IMR-90 (cell line): ENCODE results near the gene R3HDM4. TPM values are rescaled to one million over a fixed set of nuclear protein-coding genes. Genes with fewer than 3 reads are reported as not detected.
A peak's percentile ranks its signal among the peaks of the same experiment; 100 is the strongest.

Source experiments
- ATAC-seq: fragments of 200-7000 bp; cut with Tn5 transposase; 2 replicates; pipeline ENCODE4 v1.9.1; 2020; ENCODE audit warnings: low read depth, mild to moderate bottlenecking, moderate library complexity
- BruUV-seq: library from RNA; stranded (reverse); fragments of 400-500 nt; replicated peaks from 2 replicates; lab custom pipeline; 2021; lab: Mats Ljungman, UMichigan
- CTCF ChIA-PET: fragments of 300-600 bp; formaldehyde crosslinking; extraction: SDS; loops from one replicate; lab custom pipeline; 2021; ENCODE audit warnings: antibody characterized with exemption; lab: Yijun Ruan, JAX
- POLR2A ChIA-PET: fragments of 300-600 bp; sonication (Branson Sonifier 250); formaldehyde crosslinking; loops from one replicate; lab custom pipeline; 2022; ENCODE audit warnings: antibody characterized with exemption; ENCODE audit not compliant: unreplicated experiment; lab: Charles Lee
- DNase-seq: peaks from one replicate; pipeline ENCODE4 v3.0.0; 2013
- H2AFZ ChIP-seq: replicated peaks from 2 replicates; pipeline ENCODE3; 2013; ENCODE audit warnings: low read length, mild to moderate bottlenecking; ENCODE audit not compliant: poor library complexity
- H2AK5ac ChIP-seq: 2 replicates; pipeline ENCODE4 v1.6.1; 2013; ENCODE audit warnings: low read depth, low read length, inconsistent platforms
- H2AK9ac ChIP-seq: replicated peaks from 2 replicates; pipeline ENCODE3; 2013; ENCODE audit warnings: mild to moderate bottlenecking, low read depth, low read length, moderate library complexity; ENCODE audit not compliant: poor library complexity
- H2BK120ac ChIP-seq: 2 replicates; pipeline ENCODE4 v1.6.1; 2013; ENCODE audit warnings: low read depth, low read length, inconsistent platforms
- H2BK15ac ChIP-seq: 3 replicates; pipeline ENCODE4 v1.6.1; 2013; ENCODE audit warnings: low read depth, low read length, inconsistent platforms
- H2BK20ac ChIP-seq: 2 replicates; pipeline ENCODE4 v1.6.1; 2013; ENCODE audit warnings: low read depth, mild to moderate bottlenecking, inconsistent platforms, low read length, moderate library complexity
- H2BK5ac ChIP-seq: 2 replicates; pipeline ENCODE4 v1.6.1; 2013; ENCODE audit warnings: mild to moderate bottlenecking, low read depth, low read length, inconsistent platforms; ENCODE audit not compliant: poor library complexity, severe bottlenecking
- H3K14ac ChIP-seq: replicated peaks from 2 replicates; pipeline ENCODE4 v1.6.1; 2013; ENCODE audit warnings: low read depth, low read length, inconsistent platforms
- H3K18ac ChIP-seq: 2 replicates; pipeline ENCODE4 v1.6.1; 2013; ENCODE audit warnings: low read depth, low read length, control low read depth
- H3K23ac ChIP-seq: 2 replicates; pipeline ENCODE4 v1.6.1; 2013; ENCODE audit warnings: low read depth, low read length, inconsistent platforms
- H3K27ac ChIP-seq: 2 replicates; pipeline ENCODE4 v1.5.1; 2013; ENCODE audit warnings: mild to moderate bottlenecking, control low read depth, low read length; ENCODE audit not compliant: insufficient read depth
- H3K27me3 ChIP-seq: 2 replicates; pipeline ENCODE4 v1.6.1; 2013; ENCODE audit warnings: low read length; ENCODE audit not compliant: control insufficient read depth, insufficient read depth
- H3K36me3 ChIP-seq: 2 replicates; pipeline ENCODE4 v1.6.1; 2013; ENCODE audit warnings: low read length, mixed read lengths; ENCODE audit not compliant: control insufficient read depth, insufficient read depth
- H3K4ac ChIP-seq: 2 replicates; pipeline ENCODE4 v1.6.1; 2013; ENCODE audit warnings: low read depth, low read length, inconsistent platforms
- H3K4me1 ChIP-seq: 2 replicates; pipeline ENCODE4 v1.6.1; 2013; ENCODE audit warnings: low read length, mixed read lengths; ENCODE audit not compliant: control insufficient read depth, insufficient read depth
- H3K4me2 ChIP-seq: 2 replicates; pipeline ENCODE4 v1.6.1; 2013; ENCODE audit warnings: low read depth, mild to moderate bottlenecking, control low read depth, low read length, moderate library complexity
- H3K4me3 ChIP-seq: 2 replicates; pipeline ENCODE4 v1.5.1; 2013; ENCODE audit warnings: low read depth, mild to moderate bottlenecking, control low read depth, low read length, moderate library complexity; ENCODE audit not compliant: insufficient read depth
- H3K56ac ChIP-seq: 2 replicates; pipeline ENCODE4 v1.6.1; 2013; ENCODE audit warnings: low read length, inconsistent platforms; ENCODE audit not compliant: insufficient read depth; ENCODE audit errors: extremely low read depth
- H3K79me1 ChIP-seq, 2 experiments: 2 replicates each; pipeline ENCODE4 v1.6.1; 2013; ENCODE audit warnings: low read length in 2 of 2, inconsistent platforms in 1 of 2, low read depth in 1 of 2
- H3K9ac ChIP-seq: 2 replicates; pipeline ENCODE4 v1.6.1; 2013; ENCODE audit warnings: low read depth, low read length, control low read depth
- H3K9me1 ChIP-seq: 2 replicates; pipeline ENCODE4 v1.6.1; 2013; ENCODE audit warnings: low read length, inconsistent platforms; ENCODE audit not compliant: insufficient read depth
- H3K9me3 ChIP-seq: 2 replicates; pipeline ENCODE4 v1.6.1; 2013; ENCODE audit warnings: low read length; ENCODE audit not compliant: control insufficient read depth, insufficient read depth
- H4K20me1 ChIP-seq: 2 replicates; pipeline ENCODE4 v1.6.1; 2013; ENCODE audit warnings: low read length, inconsistent platforms; ENCODE audit not compliant: insufficient read depth
- H4K5ac ChIP-seq: 2 replicates; pipeline ENCODE4 v1.6.1; 2013; ENCODE audit warnings: mild to moderate bottlenecking, low read depth, low read length, control low read depth
- H4K8ac ChIP-seq, 2 experiments: 2 replicates each; pipeline ENCODE4 v1.6.1; 2013; ENCODE audit warnings: low read depth in 2 of 2, low read length in 2 of 2, control low read depth in 1 of 2, inconsistent platforms in 1 of 2
- H4K91ac ChIP-seq: 2 replicates; pipeline ENCODE4 v1.6.1; 2013; ENCODE audit warnings: low read depth, low read length, inconsistent platforms; ENCODE audit not compliant: insufficient read depth
- FOS ChIP-seq: fragments of 150-350 bp; IDR thresholded peaks from 2 replicates; pipeline ENCODE4 v1.6.1; 2016; ENCODE audit warnings: low read depth, low read length
- MAZ ChIP-seq: IDR thresholded peaks from 2 replicates; pipeline ENCODE4 v1.6.1; 2012; ENCODE audit warnings: low read depth, mild to moderate bottlenecking, low read length, improper control_type of control experiment, moderate library complexity, borderline replicate concordance
- MXI1 ChIP-seq: IDR thresholded peaks from 2 replicates; pipeline ENCODE4 v1.6.1; 2012; ENCODE audit warnings: low read depth, mild to moderate bottlenecking, low read length, moderate library complexity, borderline replicate concordance
- NFE2L2 ChIP-seq: fragments of 150-350 bp; IDR thresholded peaks from 2 replicates; pipeline ENCODE4 v1.6.1; 2016; ENCODE audit warnings: low read depth, mild to moderate bottlenecking, low read length
- RAD21 ChIP-seq: IDR thresholded peaks from 2 replicates; pipeline ENCODE4 v1.6.1; 2012; ENCODE audit warnings: low read length, improper control_type of control experiment
- WGBS, 2 experiments: methylation state at CpG; one replicate each; pipeline versions ENCODE4 v1.1.5 to v1.1.7; 2013; ENCODE audit warnings: missing lambda C conversion rate in 2 of 2; ENCODE audit not compliant: insufficient read length in 1 of 2; ENCODE audit errors: extremely low coverage in 2 of 2; 5-methylcytosine and 5-hydroxymethylcytosine counted together
- dilution Hi-C: fragments of 300-500 bp; cut with HindIII; formaldehyde crosslinking; loops from one replicate; pipeline ENCODE4 v1.14.3; 2018; ENCODE audit warnings: low sequenced_read_pairs; ENCODE audit not compliant: unreplicated experiment
- in situ Hi-C: fragments of 300-500 bp; cut with MboI; formaldehyde crosslinking; loops from 3 replicates; pipeline ENCODE4 v1.14.3; 2019; ENCODE audit warnings: low sequenced_read_pairs, inconsistent platforms, mixed read lengths
- intact Hi-C: fragments of 100-400 bp; cut with micrococcal nuclease; formaldehyde crosslinking; loops from 2 replicates; pipeline ENCODE4 v1.10.0; 2022
- polyA plus RNA-seq, 3 experiments: library from polyadenylated mRNA; depleted of rRNA; stranded (reverse); fragments of >200 nt; gene quantifications; 2 replicates each; pipeline ENCODE4 v1.2.3, GENCODE V29; 2012; ENCODE audit warnings: low replicate concordance in 1 of 3
- total RNA-seq: library from RNA; depleted of rRNA; stranded (reverse); fragments of >200 nt; gene quantifications from 2 replicates; pipeline ENCODE4 v1.2.3, GENCODE V29; 2012
- TF ChIP-seq, protein P1 (sequence below): fragments of 150-350 bp; IDR thresholded peaks from 2 replicates; pipeline ENCODE4 v1.6.1; 2016; ENCODE audit warnings: low read depth, mild to moderate bottlenecking, low read length, moderate library complexity, borderline replicate concordance

The R3HDM4 gene
- total and polyA plus RNA-seq, 2 of the 4 experiments (the other 2 are of a cell fraction), result 9.0 to 51.5 TPM

DNA sequence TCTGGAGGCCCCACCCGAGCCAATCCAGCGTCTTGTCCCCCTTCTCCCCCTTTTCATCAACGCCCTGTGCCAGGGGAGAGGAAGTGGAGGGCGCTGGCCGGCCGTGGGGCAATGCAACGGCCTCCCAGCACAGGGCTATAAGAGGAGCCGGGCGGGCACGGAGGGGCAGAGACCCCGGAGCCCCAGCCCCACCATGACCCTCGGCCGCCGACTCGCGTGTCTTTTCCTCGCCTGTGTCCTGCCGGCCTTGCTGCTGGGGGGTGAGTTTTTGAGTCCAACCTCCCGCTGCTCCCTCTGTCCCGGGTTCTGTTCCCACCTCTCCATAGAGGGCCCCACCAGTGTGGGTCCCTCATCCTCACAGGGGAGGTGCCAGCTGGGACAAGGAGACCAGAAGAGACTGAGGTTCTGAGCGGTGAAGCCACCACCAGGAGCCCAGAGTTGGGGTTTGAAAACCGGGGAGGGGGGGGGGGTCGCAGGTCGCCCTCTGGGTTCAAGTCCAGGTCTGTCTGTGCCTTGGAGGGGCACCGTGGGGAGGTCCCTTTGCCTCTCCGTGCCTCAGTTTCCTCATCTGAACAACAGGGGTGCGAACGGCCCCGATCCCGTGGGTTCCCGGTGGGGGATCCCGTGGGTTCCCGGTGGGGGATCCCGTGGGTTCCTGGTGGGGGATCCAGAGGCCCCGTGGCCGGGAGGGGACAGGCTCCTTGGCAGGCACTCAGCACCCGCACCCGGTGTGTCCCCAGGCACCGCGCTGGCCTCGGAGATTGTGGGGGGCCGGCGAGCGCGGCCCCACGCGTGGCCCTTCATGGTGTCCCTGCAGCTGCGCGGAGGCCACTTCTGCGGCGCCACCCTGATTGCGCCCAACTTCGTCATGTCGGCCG lies 60.6 kb downstream of the R3HDM4 start, which contains the start of gene ELANE:
Gene ELANE, plus strand, starts transcription at position 168 of the 878 bp plus-strand sequence. Its CDS starts 26 bp downstream, at position 194.
- Histone ChIP-seq H4K5ac (no peak within 1 kb of the TSS; the same call in 1 of the 2 replicates), H3K14ac (no peak within 1 kb of the TSS), H3K4me2 (no peak within 1 kb of the TSS; the same call in 1 of the 2 replicates), H3K4ac (no peak within 1 kb of the TSS), H2BK120ac (no peak within 1 kb of the TSS), H2AK5ac (no peak within 1 kb of the TSS; the same call in 1 of the 2 replicates), H3K36me3 (no peaks in the 10 kb centered on the region), H3K79me1 (no peaks in the 10 kb centered on the region), H4K91ac (no peak within 1 kb of the TSS), H3K27me3 (peaks cover 4% of the 10 kb centered on the region; the same call in 1 of the 2 replicates), H3K56ac (no peak within 1 kb of the TSS), H2BK20ac (no peak within 1 kb of the TSS), H3K9ac (no peak within 1 kb of the TSS), H4K8ac (peak within 1 kb of the TSS in 1 of 2 experiments; percentile 54; a peak in 1 of 4 replicates), H3K9me1 (no peaks in the 10 kb centered on the region), H3K18ac (no peak within 1 kb of the TSS; the same call in 1 of the 2 replicates), H3K4me1 (peaks cover 6% of the 10 kb centered on the region), H3K9me3 (no peaks in the 10 kb centered on the region), H3K27ac (peak within 1 kb of the TSS; percentile 90; the same call in 1 of the 2 replicates), H3K23ac (no peak within 1 kb of the TSS), H2AK9ac (no peak within 1 kb of the TSS), H4K20me1 (no peaks in the 10 kb centered on the region), H2BK15ac (peak within 1 kb of the TSS; percentile 50; the same call in 1 of the 3 replicates), H2AFZ (no peak within 1 kb of the TSS), H2BK5ac (no peak within 1 kb of the TSS), H3K4me3 (no peak within 1 kb of the TSS)
- DNase-seq (no peak), ATAC-seq (no peak)
- in situ Hi-C loops, result no loop called here
- no peak for TF ChIP-seq MAZ
- TF ChIP-seq FOS, result no peak
- TF ChIP-seq, protein P1, sequence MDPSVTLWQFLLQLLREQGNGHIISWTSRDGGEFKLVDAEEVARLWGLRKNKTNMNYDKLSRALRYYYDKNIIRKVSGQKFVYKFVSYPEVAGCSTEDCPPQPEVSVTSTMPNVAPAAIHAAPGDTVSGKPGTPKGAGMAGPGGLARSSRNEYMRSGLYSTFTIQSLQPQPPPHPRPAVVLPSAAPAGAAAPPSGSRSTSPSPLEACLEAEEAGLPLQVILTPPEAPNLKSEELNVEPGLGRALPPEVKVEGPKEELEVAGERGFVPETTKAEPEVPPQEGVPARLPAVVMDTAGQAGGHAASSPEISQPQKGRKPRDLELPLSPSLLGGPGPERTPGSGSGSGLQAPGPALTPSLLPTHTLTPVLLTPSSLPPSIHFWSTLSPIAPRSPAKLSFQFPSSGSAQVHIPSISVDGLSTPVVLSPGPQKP, result no peak
- TF ChIP-seq RAD21, result no peak
- no peak for TF ChIP-seq NFE2L2
- no peak for TF ChIP-seq MXI1
- POLR2A ChIA-PET, result no interaction called here
- no TSS peak for BruUV-seq
- dilution Hi-C loops, result no loop called here
- intact Hi-C loops, result no loop called here
- CTCF ChIA-PET, result no interaction called here
- WGBS, 2 experiments, result 68% methylated on average over 8 of the region's 55 CpGs; no CpG with 5 or more reads in 1 of the 2 experiments
